Endothelial cell of umbilical vein (primary cell): ENCODE data around the gene INTS4. TPM values are rescaled to one million over a fixed set of nuclear protein-coding genes. Genes with fewer than 3 reads are reported as not detected.

ENCODE experiments used
- BruUV-seq: library from RNA; stranded (reverse); fragments of 400-500 nt; replicated peaks from 2 replicates; lab custom pipeline; 2021; lab: Mats Ljungman, UMichigan
- CTCF ChIA-PET: fragments of 300-600, 350-600 bp; sonication (Branson Sonifier 250); formaldehyde crosslinking; loops from one replicate; lab custom pipeline; 2021; ENCODE audit warnings: antibody characterized with exemption, inconsistent platforms; lab: Charles Lee
- POLR2A ChIA-PET: fragments of 300-600, 350-600 bp; sonication (Branson Sonifier 250); formaldehyde crosslinking; loops from one replicate; lab custom pipeline; 2021; ENCODE audit warnings: antibody characterized with exemption, inconsistent platforms; lab: Charles Lee
- DNase-seq: peaks from one replicate; pipeline ENCODE4 v3.0.0-alpha.2; 2011; ENCODE audit warnings: low read depth, low spot score
- FAIRE-seq: peaks from 2 replicates; lab custom pipeline; 2011; peaks lifted over from hg19 to GRCh38; lab: Jason Lieb, UNC
- H2AFZ ChIP-seq: 2 replicates; pipeline ENCODE4 v1.6.0; 2012; ENCODE audit warnings: low read depth, low read length, control low read depth, inconsistent platforms
- H3K27ac ChIP-seq: 2 replicates; pipeline ENCODE4 v1.5.1; 2011; ENCODE audit warnings: low read depth, mild to moderate bottlenecking, control low read depth, low read length, moderate library complexity; ENCODE audit not compliant: insufficient read depth
- H3K27me3 ChIP-seq, 2 experiments: 2 replicates each; pipeline versions ENCODE4 v1.6.0 to v1.6.1; 2011; ENCODE audit warnings: low read length in 2 of 2, mixed read lengths in 1 of 2; ENCODE audit not compliant: control insufficient read depth in 2 of 2, insufficient read depth in 2 of 2
- H3K36me3 ChIP-seq, 2 experiments: 2 replicates in 1 of 2; 3 replicates in 1 of 2; pipeline ENCODE4 v1.5.1; 2011; ENCODE audit warnings: low read length in 2 of 2, mild to moderate bottlenecking in 1 of 2, moderate library complexity in 1 of 2; ENCODE audit not compliant: control insufficient read depth in 2 of 2, insufficient read depth in 2 of 2; ENCODE audit errors: extremely low read depth in 1 of 2
- H3K4me1 ChIP-seq: 3 replicates; pipeline ENCODE4 v1.5.1; 2011; ENCODE audit warnings: mild to moderate bottlenecking, low read length; ENCODE audit not compliant: control insufficient read depth, insufficient read depth; ENCODE audit errors: extremely low read depth
- H3K4me2 ChIP-seq: 2 replicates; pipeline ENCODE4 v1.6.1; 2011; ENCODE audit warnings: low read length, control low read depth, mixed read lengths; ENCODE audit not compliant: insufficient read depth
- H3K4me3 ChIP-seq, 3 experiments: fragments of 200-600 bp in 1 of 3; sonication (generic), shearing (Covaris generic) in 1 of 3; replicated peaks in 1 of 3; 2 replicates each; pipeline ENCODE4 v1.5.1; 2011 to 2016; ENCODE audit warnings: control low read depth in 3 of 3, low read length in 3 of 3, mild to moderate bottlenecking in 2 of 3, inconsistent platforms in 1 of 3, low read depth in 1 of 3, moderate library complexity in 1 of 3; ENCODE audit not compliant: insufficient read depth in 1 of 3
- H3K79me2 ChIP-seq: 2 replicates; pipeline ENCODE4 v1.6.0; 2012; ENCODE audit warnings: low read length, inconsistent platforms; ENCODE audit not compliant: control insufficient read depth, insufficient read depth
- H3K9ac ChIP-seq: replicated peaks from 2 replicates; pipeline ENCODE3; 2011; ENCODE audit warnings: low read length, control low read depth; ENCODE audit not compliant: insufficient read depth; ENCODE audit errors: extremely low read depth
- H3K9me1 ChIP-seq: replicated peaks from 3 replicates; pipeline ENCODE4 v1.6.0; 2011; ENCODE audit warnings: mild to moderate bottlenecking, low read length; ENCODE audit not compliant: control insufficient read depth, insufficient read depth; ENCODE audit errors: extremely low read depth
- H3K9me3 ChIP-seq: replicated peaks from 2 replicates; pipeline ENCODE4 v1.5.1; 2012; ENCODE audit warnings: low read length, inconsistent platforms; ENCODE audit not compliant: control insufficient read depth, insufficient read depth
- H4K20me1 ChIP-seq: replicated peaks from 2 replicates; pipeline ENCODE3; 2011; ENCODE audit warnings: mild to moderate bottlenecking, low read length; ENCODE audit not compliant: control insufficient read depth, insufficient read depth; ENCODE audit errors: extremely low read depth
- EZH2 ChIP-seq: IDR thresholded peaks from 2 replicates; pipeline ENCODE4 v1.6.1; 2012; ENCODE audit warnings: borderline replicate concordance, low read depth, mild to moderate bottlenecking, moderate library complexity, low read length, inconsistent platforms; ENCODE audit not compliant: severe bottlenecking
- FOS ChIP-seq: IDR thresholded peaks from 2 replicates; pipeline ENCODE4 v1.6.1; 2011; ENCODE audit warnings: mild to moderate bottlenecking, low read length, moderate library complexity, borderline replicate concordance; ENCODE audit not compliant: insufficient read depth
- GATA2 ChIP-seq: IDR thresholded peaks from 2 replicates; pipeline ENCODE4 v1.7.0; 2011; ENCODE audit warnings: low read depth, mild to moderate bottlenecking, moderate library complexity, mixed read lengths, low read length; ENCODE audit not compliant: insufficient read length, insufficient read depth
- JUN ChIP-seq: IDR thresholded peaks from 2 replicates; pipeline ENCODE4 v1.6.1; 2011; ENCODE audit warnings: borderline replicate concordance, low read depth; ENCODE audit not compliant: insufficient read length, insufficient read depth
- MYC ChIP-seq: IDR thresholded peaks from one replicate; pipeline ENCODE4 v1.6.1; 2011; ENCODE audit warnings: mild to moderate bottlenecking, low read depth, low read length
- POLR2A ChIP-seq: IDR thresholded peaks from 2 replicates; pipeline ENCODE4 v1.6.1; 2012; ENCODE audit warnings: low read depth, mild to moderate bottlenecking, control low read depth, low read length
- POLR2AphosphoS5 ChIP-seq: IDR thresholded peaks from 2 replicates; pipeline ENCODE4 v1.6.1; 2012; ENCODE audit warnings: low read depth, mild to moderate bottlenecking, control low read depth, low read length, moderate library complexity; ENCODE audit not compliant: insufficient read depth
- dilution Hi-C: fragments of 300-500 bp; cut with MboI; formaldehyde crosslinking; loops from one replicate; pipeline ENCODE4 v1.15.0; 2019; ENCODE audit warnings: low sequenced_read_pairs; ENCODE audit not compliant: extremely low pct_ligation_motif_present
- intact Hi-C: fragments of 100-400 bp; cut with micrococcal nuclease; formaldehyde crosslinking; loops from one replicate; pipeline ENCODE4 v1.10.0; 2022
- polyA plus RNA-seq, 4 experiments: library from polyadenylated mRNA; depleted of rRNA in 3 of 4; stranded (reverse) in 3 of 4; unstranded in 1 of 4; fragments of >200 nt; gene quantifications; 2 replicates each; pipeline versions ENCODE4 v1.2.1 to v1.2.3, GENCODE V29; 2011 to 2012; ENCODE audit warnings: missing spikeins in 1 of 4
- total RNA-seq: library from RNA; stranded (reverse); gene quantifications from 2 replicates; pipeline ENCODE4 v1.2.3, GENCODE V29; 2021
- TF ChIP-seq, protein P1 (sequence below): IDR thresholded peaks from 2 replicates; pipeline ENCODE4 v1.6.1; 2011; ENCODE audit not compliant: insufficient read depth, insufficient read length
- TF ChIP-seq, protein P2 (sequence below), 2 donors: IDR thresholded peaks; 1 replicate in 1 of 2; 2 replicates in 1 of 2; pipeline ENCODE4 v1.5.1; 2011; ENCODE audit warnings: low read length in 2 of 2, mild to moderate bottlenecking in 2 of 2, moderate library complexity in 2 of 2, control low read depth in 1 of 2, inconsistent platforms in 1 of 2, low read depth in 1 of 2; ENCODE audit not compliant: insufficient read depth in 1 of 2; ENCODE audit errors: extremely low read depth in 1 of 2

Gene INTS4
- total and polyA plus RNA-seq, 2 donors (not counting 3 experiments of a cell fraction or from before 2014, with no cell fraction given): 29.2 to 37.8 TPM

GRCh38 chr11:78033040-78033439, 38.6 kb upstream of the INTS4 start:
- no peaks in the 10 kb centered on the region for H4K20me1 ChIP-seq
- H3K4me1 ChIP-seq: peaks cover 13% of the 10 kb centered on the region
- H3K4me2 ChIP-seq: no peak overlapping the region
- no peak overlapping the region for H3K4me3 ChIP-seq
- FAIRE-seq (no peak), DNase-seq (no peak)
- ChIA-PET POLR2A (no interaction called here), CTCF (interaction anchor here (4.3 kb wide), 1 partner anchor 12 kb away, joined by 34 read pairs; no protein-coding TSS in a partner anchor)
- no peak overlapping the region for H3K9ac ChIP-seq
- no peaks in the 10 kb centered on the region for H3K9me1 ChIP-seq
- H3K9me3 ChIP-seq: no peaks in the 10 kb centered on the region
- intact Hi-C loops: no loop called here
- no peaks in the 10 kb centered on the region for H3K27me3 ChIP-seq
- no peaks in the 10 kb centered on the region for H3K79me2 ChIP-seq
- no peak overlapping the region for H3K27ac ChIP-seq
- H3K36me3 ChIP-seq: no peaks in the 10 kb centered on the region
- no TSS peak for BruUV-seq
- TF ChIP-seq, protein P1, sequence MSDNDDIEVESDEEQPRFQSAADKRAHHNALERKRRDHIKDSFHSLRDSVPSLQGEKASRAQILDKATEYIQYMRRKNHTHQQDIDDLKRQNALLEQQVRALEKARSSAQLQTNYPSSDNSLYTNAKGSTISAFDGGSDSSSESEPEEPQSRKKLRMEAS: no peak
- TF ChIP-seq, protein P2, sequence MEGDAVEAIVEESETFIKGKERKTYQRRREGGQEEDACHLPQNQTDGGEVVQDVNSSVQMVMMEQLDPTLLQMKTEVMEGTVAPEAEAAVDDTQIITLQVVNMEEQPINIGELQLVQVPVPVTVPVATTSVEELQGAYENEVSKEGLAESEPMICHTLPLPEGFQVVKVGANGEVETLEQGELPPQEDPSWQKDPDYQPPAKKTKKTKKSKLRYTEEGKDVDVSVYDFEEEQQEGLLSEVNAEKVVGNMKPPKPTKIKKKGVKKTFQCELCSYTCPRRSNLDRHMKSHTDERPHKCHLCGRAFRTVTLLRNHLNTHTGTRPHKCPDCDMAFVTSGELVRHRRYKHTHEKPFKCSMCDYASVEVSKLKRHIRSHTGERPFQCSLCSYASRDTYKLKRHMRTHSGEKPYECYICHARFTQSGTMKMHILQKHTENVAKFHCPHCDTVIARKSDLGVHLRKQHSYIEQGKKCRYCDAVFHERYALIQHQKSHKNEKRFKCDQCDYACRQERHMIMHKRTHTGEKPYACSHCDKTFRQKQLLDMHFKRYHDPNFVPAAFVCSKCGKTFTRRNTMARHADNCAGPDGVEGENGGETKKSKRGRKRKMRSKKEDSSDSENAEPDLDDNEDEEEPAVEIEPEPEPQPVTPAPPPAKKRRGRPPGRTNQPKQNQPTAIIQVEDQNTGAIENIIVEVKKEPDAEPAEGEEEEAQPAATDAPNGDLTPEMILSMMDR (IDR thresholded peaks at IDR 0.05; ENCODE audit: extremely low read depth in 1 of 2, insufficient read depth in 1 of 2, low read depth in 1 of 2, low read length in 2 of 2): no peak
- TF ChIP-seq MYC: no peak
- TF ChIP-seq EZH2: no peak
- no peak for TF ChIP-seq POLR2AphosphoS5
- TF ChIP-seq POLR2A: no peak
- no peak for TF ChIP-seq GATA2
- no peak for TF ChIP-seq JUN
- no peak for TF ChIP-seq FOS
- no peak overlapping the region for H2AFZ ChIP-seq
- dilution Hi-C loops: no loop called here
